Endodermal cell (in vitro differentiated cells): Measurements from ENCODE around the gene NKD1. TPM values are rescaled to one million over a fixed set of nuclear protein-coding genes. Genes with fewer than 3 reads are reported as not detected.

Source experiments
- DNase-seq: peaks from one replicate; pipeline ENCODE4 v3.0.0-alpha.2; 2017
- H3K27ac ChIP-seq: 2 replicates; pipeline ENCODE4 v1.5.1; 2013; ENCODE audit warnings: mild to moderate bottlenecking, low read depth, low read length, moderate library complexity
- H3K27me3 ChIP-seq: 2 replicates; pipeline ENCODE4 v1.6.1; 2013; ENCODE audit warnings: mild to moderate bottlenecking, low read length, moderate library complexity; ENCODE audit not compliant: insufficient read depth, control insufficient read depth, poor library complexity, severe bottlenecking
- H3K36me3 ChIP-seq: 2 replicates; pipeline ENCODE4 v1.7.0; 2013; ENCODE audit warnings: mild to moderate bottlenecking, low read length, moderate library complexity; ENCODE audit not compliant: control insufficient read depth, insufficient read depth
- H3K4me1 ChIP-seq: one replicate; pipeline ENCODE4 v1.7.0; 2013; ENCODE audit warnings: low read length; ENCODE audit not compliant: control insufficient read depth, insufficient read depth
- H3K4me3 ChIP-seq: 2 replicates; pipeline ENCODE4 v1.5.1; 2013; ENCODE audit warnings: mild to moderate bottlenecking, low read length, moderate library complexity
- H3K9ac ChIP-seq: 2 replicates; pipeline ENCODE4 v1.6.1; 2013; ENCODE audit warnings: mild to moderate bottlenecking, low read length, moderate library complexity; ENCODE audit not compliant: poor library complexity, severe bottlenecking; ENCODE audit errors: extremely low read depth
- H3K9me3 ChIP-seq: 2 replicates; pipeline ENCODE4 v1.6.1; 2013; ENCODE audit warnings: mild to moderate bottlenecking, low read length, moderate library complexity; ENCODE audit not compliant: control insufficient read depth
- H3K27ac Mint-ChIP-seq: 2 replicates; pipeline ENCODE4 v1.8.0; 2020; ENCODE audit warnings: mixed read lengths
- H3K27me3 Mint-ChIP-seq: 2 replicates; pipeline ENCODE4 v1.8.0; 2021; ENCODE audit warnings: mild to moderate bottlenecking, mixed read lengths; ENCODE audit not compliant: insufficient read depth
- H3K36me3 Mint-ChIP-seq: 2 replicates; pipeline ENCODE4 v1.8.0; 2020; ENCODE audit warnings: low read depth, mixed read lengths
- H3K4me1 Mint-ChIP-seq: 2 replicates; pipeline ENCODE4 v1.8.0; 2020; ENCODE audit warnings: mixed read lengths
- H3K4me3 Mint-ChIP-seq: 2 replicates; pipeline ENCODE4 v1.8.0; 2020; ENCODE audit warnings: mild to moderate bottlenecking, moderate library complexity, mixed read lengths
- H3K9me3 Mint-ChIP-seq: 2 replicates; pipeline ENCODE4 v1.8.0; 2020; ENCODE audit warnings: mild to moderate bottlenecking, mixed read lengths
- CTCF ChIP-seq: fragments of 200-600 bp; sonication (generic); conservative IDR thresholded peaks from 2 replicates; pipeline ENCODE4 v1.5.0; 2021; ENCODE audit warnings: antibody characterized with exemption, mild to moderate bottlenecking
- WGBS, 2 experiments: methylation state at CpG; one replicate each; pipeline versions ENCODE4 v1.1.5 to v1.1.7; 2013; ENCODE audit warnings: missing lambda C conversion rate in 2 of 2, mixed read lengths in 1 of 2; ENCODE audit not compliant: insufficient coverage in 1 of 2, insufficient read length in 1 of 2; 5-methylcytosine and 5-hydroxymethylcytosine counted together
- total RNA-seq, 2 donors: library from RNA; stranded (reverse); fragmentation: NEBNext Ultra II Directional in 1 of 2; extraction: Animal tissue kit (Norgen Biotek cat#: 25700) in 1 of 2; gene quantifications; 2 replicates in 1 of 2; 3 replicates in 1 of 2; pipeline ENCODE4 v1.2.1, GENCODE V29; 2021

Gene NKD1
- total RNA-seq, 2 donors from 2014 or later = 7.0 to 9.5 TPM

GRCh38 chr16:50537533-50538290 is 10.5 kb upstream of the NKD1 start:
- peaks cover 2% of the 10 kb centered on the region for H3K27me3 Mint-ChIP-seq
- H3K27me3 ChIP-seq = no peaks in the 10 kb centered on the region
- H3K4me3 ChIP-seq = no peak overlapping the region
- no peak overlapping the region for H3K9ac ChIP-seq
- H3K4me3 Mint-ChIP-seq = no peak overlapping the region
- no peak overlapping the region for H3K27ac Mint-ChIP-seq
- H3K36me3 Mint-ChIP-seq = no peaks in the 10 kb centered on the region
- H3K9me3 ChIP-seq = no peaks in the 10 kb centered on the region
- H3K27ac ChIP-seq = no peak overlapping the region
- no peak for TF ChIP-seq CTCF
- no peak for DNase-seq
- H3K9me3 Mint-ChIP-seq = peaks cover 3% of the 10 kb centered on the region
- no peaks in the 10 kb centered on the region for H3K4me1 ChIP-seq
- H3K36me3 ChIP-seq = no peaks in the 10 kb centered on the region
- H3K4me1 Mint-ChIP-seq = peaks cover 14% of the 10 kb centered on the region
- 89% methylated on average over 7 to 8 of the region's 8 CpGs for WGBS, 2 experiments

- no peak overlapping the region for H3K27ac Mint-ChIP-seq
- H3K27ac ChIP-seq = peak overlapping the region; percentile 67
- H3K4me3 Mint-ChIP-seq = no peak overlapping the region
- peaks cover 8% of the 10 kb centered on the region for H3K9me3 Mint-ChIP-seq
- H3K4me1 ChIP-seq = no peaks in the 10 kb centered on the region
- peak; percentile 44 for DNase-seq
- TF ChIP-seq CTCF = no peak
- 88 to 93% methylated on average over 7 to 11 of the region's 11 CpGs for WGBS, 2 experiments
- H3K36me3 ChIP-seq = no peaks in the 10 kb centered on the region
- H3K36me3 Mint-ChIP-seq = no peaks in the 10 kb centered on the region
- H3K9ac ChIP-seq = no peak overlapping the region
- no peak overlapping the region for H3K4me3 ChIP-seq
- peaks cover 14% of the 10 kb centered on the region for H3K4me1 Mint-ChIP-seq
- no peaks in the 10 kb centered on the region for H3K27me3 ChIP-seq
- H3K27me3 Mint-ChIP-seq = peaks cover 2% of the 10 kb centered on the region
- no peaks in the 10 kb centered on the region for H3K9me3 ChIP-seq
These were observed 9.7 kb upstream of the NKD1 start for GRCh38 chr16:50538411-50539052.

- no peak overlapping the region for H3K4me3 Mint-ChIP-seq
- no peaks in the 10 kb centered on the region for H3K9me3 ChIP-seq
- H3K9me3 Mint-ChIP-seq = peaks cover 8% of the 10 kb centered on the region
- H3K4me1 ChIP-seq = no peaks in the 10 kb centered on the region
- H3K36me3 ChIP-seq = no peaks in the 10 kb centered on the region
- no peak overlapping the region for H3K27ac Mint-ChIP-seq
- peaks cover 18% of the 10 kb centered on the region for H3K4me1 Mint-ChIP-seq
- peak overlapping the region; percentile 67 for H3K27ac ChIP-seq
- no peak for TF ChIP-seq CTCF
- DNase-seq = peak; percentile 44
- H3K36me3 Mint-ChIP-seq = no peaks in the 10 kb centered on the region
- no peaks in the 10 kb centered on the region for H3K27me3 ChIP-seq
- no peak overlapping the region for H3K4me3 ChIP-seq
- H3K27me3 Mint-ChIP-seq = peaks cover 2% of the 10 kb centered on the region
- 72 to 82% methylated on average over 8 to 17 of the region's 17 CpGs for WGBS, 2 experiments
- H3K9ac ChIP-seq = no peak overlapping the region
These were observed 9.0 kb upstream of the NKD1 start for GRCh38 chr16:50539053-50539695.
